Measurements from ENCODE around the gene AIFM1.

GRCh38 chrX:130186651-130187050 lies 21.0 kb upstream of the AIFM1 start:
- no peak for TF ChIP-seq CTCF (IDR thresholded peaks at IDR 0.05)
- no peak for TF ChIP-seq EZH2 (IDR thresholded peaks at IDR 0.05)
- TF ChIP-seq EZH2phosphoT487 (IDR thresholded peaks at IDR 0.05), result no peak
